Muscle of arm (tissue), 12 donors: Measurements from ENCODE around the gene IL6ST. TPM values are rescaled to one million over a fixed set of nuclear protein-coding genes. Genes with fewer than 3 reads are reported as not detected.
A peak's percentile ranks its signal among the peaks of the same experiment; 100 is the strongest.
"Not testable (repeated sequence)": the region's sequence is repeated elsewhere in the genome, so short reads cannot be mapped to it uniquely, and the experiment has no call there.

Experiments
- DNase-seq: peaks from one replicate; pipeline ENCODE4 v3.0.0-alpha.2; 2013
- polyA plus RNA-seq, 12 donors: library from polyadenylated mRNA; unstranded; fragments of 120-200 nt; gene quantifications; one replicate each; pipeline ENCODE4 v1.2.1, GENCODE V29; 2013; ENCODE audit not compliant: insufficient read length in 12 of 12

The IL6ST gene
- polyA plus RNA-seq, 12 donors = 55.6 to 131 (median 78.7) TPM; not detected in 1

GRCh38 chr5:56010431-56010830 is 15.7 kb upstream of the IL6ST start:
- no peak for DNase-seq

GRCh38 chr5:56006600-56006999 is 11.8 kb upstream of the IL6ST start:
- no peak for DNase-seq

GRCh38 chr5:56006094-56006493 is 11.3 kb upstream of the IL6ST start:
- DNase-seq = no peak

- DNase-seq = no peak
Observed at GRCh38 chr5:56004874-56005273, 10.1 kb upstream of the IL6ST start.

- no peak for DNase-seq
Observed at GRCh38 chr5:56003679-56004078, 8.9 kb upstream of the IL6ST start.

- DNase-seq = no peak
Observed at GRCh38 chr5:56003179-56003578, 8.4 kb upstream of the IL6ST start.

- no peak for DNase-seq
Observed at GRCh38 chr5:56002303-56002702, 7.5 kb upstream of the IL6ST start.

- not testable (repeated sequence) for DNase-seq
Observed at GRCh38 chr5:56000221-56000620, 5.5 kb upstream of the IL6ST start.

GRCh38 chr5:55998966-55999365 is 4.2 kb upstream of the IL6ST start:
- DNase-seq = no peak

GRCh38 chr5:55997742-55998351 is 3.1 kb upstream of the IL6ST start:
- DNase-seq = no peak

- peak; percentile 98 for DNase-seq
Observed at GRCh38 chr5:55994998-55995914, 493 bp upstream of the IL6ST start.

- peak; percentile 35 for DNase-seq
Observed at GRCh38 chr5:55993731-55994494, 850 bp downstream of the IL6ST start.

GRCh38 chr5:55993013-55993412 is 1.8 kb downstream of the IL6ST start:
- DNase-seq = peak; percentile 35

- no peak for DNase-seq
Observed at GRCh38 chr5:55991768-55992486, 2.8 kb downstream of the IL6ST start.

- not testable (repeated sequence) for DNase-seq
Observed at GRCh38 chr5:55990895-55991294, 3.9 kb downstream of the IL6ST start.

GRCh38 chr5:55989860-55990259 is 4.9 kb downstream of the IL6ST start:
- no peak for DNase-seq

GRCh38 chr5:55988979-55989638 is 5.7 kb downstream of the IL6ST start:
- no peak for DNase-seq

- not testable (repeated sequence) for DNase-seq
Observed at GRCh38 chr5:55988428-55988827, 6.3 kb downstream of the IL6ST start.

- no peak for DNase-seq
Observed at GRCh38 chr5:55986931-55987330, 7.8 kb downstream of the IL6ST start.

GRCh38 chr5:55985181-55985580 is 9.6 kb downstream of the IL6ST start:
- DNase-seq = no peak

- DNase-seq = no peak
Observed at GRCh38 chr5:55983986-55984385, 10.8 kb downstream of the IL6ST start.
